Measurements from ENCODE around the gene FERMT3. TPM values are rescaled to one million over a fixed set of nuclear protein-coding genes. Genes with fewer than 3 reads are reported as not detected.

Gene FERMT3
- total RNA-seq, 6 experiments from 2014 or later, result 5.1 to 17.3 (median 8.1) TPM

- H3K36me3 ChIP-seq, result peaks cover 0 to 5% (median 0%) of the 10 kb centered on the region in 4 donors
- 11% methylated on average over 19 of the region's 23 CpGs for WGBS (ENCODE audit: insufficient coverage, low coverage, low lambda C conversion rate, missing lambda C conversion rate)
- peak overlapping the region; percentile 44 to 69 (median 63) for H3K27ac ChIP-seq
- TF ChIP-seq POLR2A (IDR thresholded peaks at IDR 0.05) (no peak), CTCF (IDR thresholded peaks at IDR 0.05) (no peak)
- H3K27me3 ChIP-seq, result no peaks in the 10 kb centered on the region
- ATAC-seq (peak in 3 of 4 donors; percentile 1 to 16 (median 12)), DNase-seq (peak in 1 of 3 donors; percentile 44)
- intact Hi-C loops (cut with DNase I), result no loop called here
- H3K9me3 ChIP-seq, result no peaks in the 10 kb centered on the region
- peaks cover 0 to 25% (median 12%) of the 10 kb centered on the region in 4 donors for H3K4me1 ChIP-seq
- H3K4me3 ChIP-seq, result peak overlapping the region; percentile 72 to 87 (median 85)
These were observed 45.7 kb downstream of the FERMT3 start for GRCh38 chr11:64252003-64252872.

- Histone ChIP-seq H3K4me1 (peaks cover 0 to 20% (median 10%) of the 10 kb centered on the region in 4 donors), H3K36me3 (peaks cover 0 to 5% (median 0%) of the 10 kb centered on the region in 4 donors), H3K27me3 (no peaks in the 10 kb centered on the region), H3K27ac (no peak overlapping the region), H3K9me3 (no peaks in the 10 kb centered on the region), H3K4me3 (no peak overlapping the region)
- ATAC-seq, result no peak
- no peak for TF ChIP-seq CTCF (IDR thresholded peaks at IDR 0.05)
- TF ChIP-seq POLR2A (IDR thresholded peaks at IDR 0.05), result no peak
- DNase-seq, result no peak
- 71% methylated on average over 6 of the region's 8 CpGs for WGBS (ENCODE audit: insufficient coverage, low coverage, low lambda C conversion rate, missing lambda C conversion rate)
- intact Hi-C loops (cut with DNase I), result no loop called here
These were observed 46.5 kb downstream of the FERMT3 start for GRCh38 chr11:64253043-64253442.

- Histone ChIP-seq H3K4me3 (no peak overlapping the region), H3K27ac (no peak overlapping the region), H3K27me3 (no peaks in the 10 kb centered on the region), H3K4me1 (peaks cover 0 to 20% (median 10%) of the 10 kb centered on the region in 4 donors), H3K36me3 (peaks cover 0 to 5% (median 0%) of the 10 kb centered on the region in 4 donors), H3K9me3 (no peaks in the 10 kb centered on the region)
- intact Hi-C loops (cut with DNase I), result no loop called here
- DNase-seq, result no peak
- WGBS (ENCODE audit: insufficient coverage, low coverage, low lambda C conversion rate, missing lambda C conversion rate), result 61% methylated on average over 3 of the region's 5 CpGs
- ATAC-seq, result no peak
- TF ChIP-seq POLR2A (IDR thresholded peaks at IDR 0.05), result no peak
- TF ChIP-seq CTCF (IDR thresholded peaks at IDR 0.05), result no peak
These were observed 47.0 kb downstream of the FERMT3 start for GRCh38 chr11:64253481-64253880.

- Histone ChIP-seq H3K9me3 (no peaks in the 10 kb centered on the region), H3K27ac (no peak overlapping the region), H3K4me1 (peaks cover 0 to 18% (median 8%) of the 10 kb centered on the region in 4 donors), H3K27me3 (no peaks in the 10 kb centered on the region), H3K4me3 (no peak overlapping the region), H3K36me3 (peaks cover 0 to 5% (median 0%) of the 10 kb centered on the region in 4 donors)
- WGBS (ENCODE audit: insufficient coverage, low coverage, low lambda C conversion rate, missing lambda C conversion rate), result no CpG with 5 or more reads among the region's 7 CpGs
- TF ChIP-seq POLR2A (IDR thresholded peaks at IDR 0.05) (no peak), CTCF (IDR thresholded peaks at IDR 0.05) (no peak)
- no peak for ATAC-seq
- intact Hi-C loops (cut with DNase I), result no loop called here
- DNase-seq, result no peak
These were observed 47.8 kb downstream of the FERMT3 start for GRCh38 chr11:64254326-64254725.
